Vagina (tissue), 2 donors: ENCODE measurements around the gene SDCBP2. TPM values are rescaled to one million over a fixed set of nuclear protein-coding genes. Genes with fewer than 3 reads are reported as not detected.

ENCODE experiments used
- DNase-seq, 2 donors: peaks; one replicate each; pipeline ENCODE4 v3.0.0-alpha.2; 2017; ENCODE audit errors: extremely low spot score in 2 of 2
- H3K27ac ChIP-seq: fragments of 200-600 bp; sonication (generic); one replicate; pipeline ENCODE4 v1.5.1; 2019
- H3K27me3 ChIP-seq: fragments of 200-600 bp; sonication (generic); one replicate; pipeline ENCODE4 v1.5.1; 2019
- H3K36me3 ChIP-seq, 2 donors: fragments of 200-600 bp; sonication (generic); one replicate each; pipeline ENCODE4 v1.5.1; 2017 to 2019
- H3K4me1 ChIP-seq: fragments of 200-600 bp; sonication (generic); one replicate; pipeline ENCODE4 v1.5.1; 2019
- H3K4me3 ChIP-seq, 2 donors: fragments of 200-600 bp; sonication (generic); 1 replicate in 1 of 2; 2 replicates in 1 of 2; pipeline ENCODE4 v1.5.1; 2016 to 2019
- H3K9me3 ChIP-seq: fragments of 200-600 bp; sonication (generic); one replicate; pipeline ENCODE4 v1.5.1; 2019
- CTCF ChIP-seq, 3 experiments: fragments of 450-650 bp in 2 of 3; fragments of 200-600 bp in 1 of 3; sonication (generic) in 1 of 3; IDR thresholded peaks; one replicate each; pipeline ENCODE4 v1.5.1; 2017 to 2019; ENCODE audit warnings: antibody characterized with exemption in 3 of 3, mild to moderate bottlenecking in 2 of 3, moderate library complexity in 2 of 3
- POLR2A ChIP-seq, 2 donors: fragments of 450-650 bp; IDR thresholded peaks; one replicate each; pipeline ENCODE4 v1.6.1; 2017; ENCODE audit warnings: antibody characterized with exemption in 2 of 2, mild to moderate bottlenecking in 2 of 2, moderate library complexity in 2 of 2
- POLR2AphosphoS5 ChIP-seq, 2 donors: sonication (generic); formaldehyde crosslinking; IDR thresholded peaks; one replicate each; pipeline ENCODE4 v1.9.0; 2017; ENCODE audit warnings: antibody characterized with exemption in 2 of 2, mild to moderate bottlenecking in 2 of 2, low read depth in 1 of 2; ENCODE audit not compliant: insufficient read depth in 1 of 2
- intact Hi-C: fragments of 100-400 bp; cut with DNase I; formaldehyde crosslinking; loops from one replicate; pipeline ENCODE4 v1.15.1; 2023
- total RNA-seq: library from RNA; depleted of rRNA; stranded (reverse); fragments of >200 nt; gene quantifications from one replicate; pipeline ENCODE4 v1.2.3, GENCODE V29; 2016

The SDCBP2 gene
- total RNA-seq, 1 donor from 2014 or later = 43.5 TPM

- Histone ChIP-seq H3K36me3 (peaks cover 0 to 3% of the 10 kb centered on the region in 2 donors), H3K27ac (no peak overlapping the region), H3K9me3 (no peaks in the 10 kb centered on the region), H3K27me3 (no peaks in the 10 kb centered on the region), H3K4me1 (peaks cover 71% of the 10 kb centered on the region), H3K4me3 (no peak overlapping the region)
- TF ChIP-seq POLR2A (IDR thresholded peaks at IDR 0.05) (no peak), POLR2AphosphoS5 (IDR thresholded peaks at IDR 0.05; ENCODE audit: insufficient read depth in 1 of 2, low read depth in 1 of 2) (no peak), CTCF (IDR thresholded peaks at IDR 0.05) (no peak)
- intact Hi-C loops = no loop called here
- DNase-seq = peak in 1 of 2 donors; percentile 16
Measured at GRCh38 chr20:1376408-1377270, 47.7 kb upstream of the SDCBP2 start.

- no peak for TF ChIP-seq CTCF (IDR thresholded peaks at IDR 0.05)
- TF ChIP-seq POLR2AphosphoS5 (IDR thresholded peaks at IDR 0.05; ENCODE audit: insufficient read depth in 1 of 2, low read depth in 1 of 2) = no peak
- TF ChIP-seq POLR2A (IDR thresholded peaks at IDR 0.05) = no peak
- peak in 1 of 2 donors; percentile 4 for DNase-seq
- intact Hi-C loops = no loop called here
- no peak overlapping the region for H3K27ac ChIP-seq
- H3K4me1 ChIP-seq = peaks cover 65% of the 10 kb centered on the region
- H3K4me3 ChIP-seq = no peak overlapping the region
- H3K27me3 ChIP-seq = no peaks in the 10 kb centered on the region
- H3K9me3 ChIP-seq = no peaks in the 10 kb centered on the region
- peaks cover 0 to 9% of the 10 kb centered on the region in 2 donors for H3K36me3 ChIP-seq
Measured at GRCh38 chr20:1376007-1376406, 47.1 kb upstream of the SDCBP2 start.

GRCh38 chr20:1375515-1375914 is 46.6 kb upstream of the SDCBP2 start:
- peaks cover 0 to 14% of the 10 kb centered on the region in 2 donors for H3K36me3 ChIP-seq
- H3K9me3 ChIP-seq = no peaks in the 10 kb centered on the region
- H3K27me3 ChIP-seq = no peaks in the 10 kb centered on the region
- no peak for DNase-seq
- no peak overlapping the region for H3K4me3 ChIP-seq
- intact Hi-C loops = no loop called here
- TF ChIP-seq POLR2A (IDR thresholded peaks at IDR 0.05) = no peak
- TF ChIP-seq CTCF (IDR thresholded peaks at IDR 0.05) = no peak
- TF ChIP-seq POLR2AphosphoS5 (IDR thresholded peaks at IDR 0.05; ENCODE audit: insufficient read depth in 1 of 2, low read depth in 1 of 2) = no peak
- H3K4me1 ChIP-seq = peaks cover 63% of the 10 kb centered on the region
- H3K27ac ChIP-seq = no peak overlapping the region

- intact Hi-C loops = no loop called here
- Histone ChIP-seq H3K4me1 (peaks cover 50% of the 10 kb centered on the region), H3K4me3 (no peak overlapping the region), H3K27ac (no peak overlapping the region), H3K27me3 (no peaks in the 10 kb centered on the region), H3K9me3 (no peaks in the 10 kb centered on the region), H3K36me3 (peaks cover 0 to 14% of the 10 kb centered on the region in 2 donors)
- peak in 1 of 2 donors; percentile 22 for DNase-seq
- TF ChIP-seq CTCF (IDR thresholded peaks at IDR 0.05) = no peak
- TF ChIP-seq POLR2AphosphoS5 (IDR thresholded peaks at IDR 0.05; ENCODE audit: insufficient read depth in 1 of 2, low read depth in 1 of 2) = no peak
- no peak for TF ChIP-seq POLR2A (IDR thresholded peaks at IDR 0.05)
Measured at GRCh38 chr20:1374246-1374645, 45.3 kb upstream of the SDCBP2 start.

GRCh38 chr20:1373614-1374013 is 44.7 kb upstream of the SDCBP2 start:
- Histone ChIP-seq H3K27ac (no peak overlapping the region), H3K4me1 (peaks cover 44% of the 10 kb centered on the region), H3K9me3 (no peaks in the 10 kb centered on the region), H3K4me3 (no peak overlapping the region), H3K36me3 (peaks cover 0 to 14% of the 10 kb centered on the region in 2 donors), H3K27me3 (no peaks in the 10 kb centered on the region)
- TF ChIP-seq POLR2AphosphoS5 (IDR thresholded peaks at IDR 0.05; ENCODE audit: insufficient read depth in 1 of 2, low read depth in 1 of 2) = no peak
- no peak for TF ChIP-seq CTCF (IDR thresholded peaks at IDR 0.05)
- no peak for TF ChIP-seq POLR2A (IDR thresholded peaks at IDR 0.05)
- no peak for DNase-seq
- intact Hi-C loops = no loop called here
